WTC11 (cell line): ENCODE results near the gene TOB1. TPM values are rescaled to one million over a fixed set of nuclear protein-coding genes. Genes with fewer than 3 reads are reported as not detected.

Source experiments
- ATAC-seq: fragments of 200-7000 bp; cut with Tn5 transposase; 2 replicates; pipeline ENCODE4 v1.10.0; 2021; ENCODE audit warnings: mild to moderate bottlenecking, moderate library complexity
- CTCF ChIA-PET: fragments of 300-600 bp; sonication (Branson Sonifier 250); formaldehyde crosslinking; loops from one replicate; lab custom pipeline; 2021; ENCODE audit warnings: antibody characterized with exemption; lab: Charles Lee
- POLR2A ChIA-PET: fragments of 350-600 bp; sonication (Branson Sonifier 250); formaldehyde crosslinking; loops from one replicate; lab custom pipeline; 2021; ENCODE audit warnings: antibody characterized with exemption; lab: Charles Lee
- DNase-seq: peaks from one replicate; pipeline ENCODE4 v3.0.0; 2021; ENCODE audit warnings: low spot score
- H3K27ac Mint-ChIP-seq: 2 replicates; pipeline ENCODE4 v1.8.0; 2021; ENCODE audit warnings: mixed read lengths
- H3K27me3 Mint-ChIP-seq: 2 replicates; pipeline ENCODE4 v1.8.0; 2021; ENCODE audit warnings: low read depth, mild to moderate bottlenecking, moderate library complexity, mixed read lengths
- H3K36me3 Mint-ChIP-seq: 2 replicates; pipeline ENCODE4 v1.8.0; 2021; ENCODE audit warnings: mixed read lengths
- H3K4me1 Mint-ChIP-seq: 2 replicates; pipeline ENCODE4 v1.8.0; 2022; ENCODE audit warnings: mixed read lengths
- H3K4me3 Mint-ChIP-seq: 2 replicates; pipeline ENCODE4 v1.8.0; 2021; ENCODE audit warnings: mild to moderate bottlenecking, moderate library complexity, mixed read lengths
- H3K9me3 Mint-ChIP-seq: 2 replicates; pipeline ENCODE4 v1.8.0; 2021; ENCODE audit warnings: mixed read lengths
- ATF6 ChIP-seq: sonication (generic); formaldehyde crosslinking; IDR thresholded peaks from 2 replicates; pipeline ENCODE4 v1.8.1; 2023; ENCODE audit warnings: mild to moderate bottlenecking, missing genetic modification reagents
- E2F5 ChIP-seq: sonication (generic); formaldehyde crosslinking; IDR thresholded peaks from 2 replicates; pipeline ENCODE4 v1.8.1; 2022; ENCODE audit warnings: mild to moderate bottlenecking, moderate library complexity, missing genetic modification reagents
- ELF4 ChIP-seq: sonication (generic); formaldehyde crosslinking; IDR thresholded peaks from 2 replicates; pipeline ENCODE4 v1.8.1; 2022; ENCODE audit warnings: low read depth, mild to moderate bottlenecking, moderate library complexity, missing genetic modification reagents
- FOXJ3 ChIP-seq: sonication (generic); formaldehyde crosslinking; IDR thresholded peaks from 2 replicates; pipeline ENCODE4 v1.9.0; 2021; ENCODE audit warnings: missing genetic modification reagents, mild to moderate bottlenecking, borderline replicate concordance
- FOXP1 ChIP-seq: sonication (generic); formaldehyde crosslinking; IDR thresholded peaks from 2 replicates; pipeline ENCODE4 v1.8.0; 2022; ENCODE audit warnings: missing genetic modification reagents, mild to moderate bottlenecking, moderate library complexity, borderline replicate concordance
- HMGA2 ChIP-seq: fragments of 250-450 bp; sonication (Bioruptor Pico); IDR thresholded peaks from 2 replicates; pipeline ENCODE4 v1.4.0; 2021; ENCODE audit warnings: mild to moderate bottlenecking, moderate library complexity
- IRF2 ChIP-seq: sonication (generic); formaldehyde crosslinking; IDR thresholded peaks from 2 replicates; pipeline ENCODE4 v1.8.0; 2022; ENCODE audit warnings: low read depth, missing genetic modification reagents, borderline replicate concordance
- MLX ChIP-seq: sonication (generic); formaldehyde crosslinking; IDR thresholded peaks from 2 replicates; pipeline ENCODE4 v1.8.1; 2023; ENCODE audit warnings: mild to moderate bottlenecking, missing genetic modification reagents, moderate library complexity
- MXD4 ChIP-seq: fragments of 250-450 bp; sonication (Bioruptor Pico); IDR thresholded peaks from 2 replicates; pipeline ENCODE4 v1.8.0; 2021; ENCODE audit warnings: mild to moderate bottlenecking, moderate library complexity, borderline replicate concordance
- NFATC4 ChIP-seq: fragments of 250-450 bp; sonication (Bioruptor Pico); IDR thresholded peaks from 2 replicates; pipeline ENCODE4 v1.9.0; 2021; ENCODE audit warnings: mild to moderate bottlenecking
- NFE2L1 ChIP-seq: sonication (generic); formaldehyde crosslinking; IDR thresholded peaks from 2 replicates; pipeline ENCODE4 v1.8.1; 2023; ENCODE audit warnings: missing genetic modification reagents
- SOX15 ChIP-seq: fragments of 250-450 bp; sonication (Bioruptor Pico); IDR thresholded peaks from 2 replicates; pipeline ENCODE4 v1.9.0; 2021; ENCODE audit warnings: mild to moderate bottlenecking
- SP1 ChIP-seq: sonication (generic); formaldehyde crosslinking; conservative IDR thresholded peaks from 2 replicates; pipeline ENCODE4 v1.8.1; 2022; ENCODE audit warnings: missing genetic modification reagents
- TCF7 ChIP-seq: sonication (generic); formaldehyde crosslinking; IDR thresholded peaks from 2 replicates; pipeline ENCODE4 v1.8.0; 2022; ENCODE audit warnings: mild to moderate bottlenecking, low read depth, missing genetic modification reagents, moderate library complexity
- TEAD1 ChIP-seq: sonication (generic); formaldehyde crosslinking; IDR thresholded peaks from 2 replicates; pipeline ENCODE4 v1.8.0; 2022; ENCODE audit warnings: mild to moderate bottlenecking, missing genetic modification reagents
- ZNF219 ChIP-seq: sonication (generic); formaldehyde crosslinking; IDR thresholded peaks from 2 replicates; pipeline ENCODE4 v1.8.0; 2023; ENCODE audit warnings: missing genetic modification reagents, mild to moderate bottlenecking, borderline replicate concordance
- ZNF263 ChIP-seq: sonication (generic); formaldehyde crosslinking; IDR thresholded peaks from 2 replicates; pipeline ENCODE4 v1.8.1; 2022; ENCODE audit warnings: low read depth, mild to moderate bottlenecking, moderate library complexity, missing genetic modification reagents
- ZNF425 ChIP-seq: fragments of 250-450 bp; sonication (Bioruptor Pico); conservative IDR thresholded peaks from 2 replicates; pipeline ENCODE4 v1.9.0; 2021; ENCODE audit warnings: mild to moderate bottlenecking
- ZNF512 ChIP-seq: sonication (generic); formaldehyde crosslinking; IDR thresholded peaks from 2 replicates; pipeline ENCODE4 v1.8.1; 2022; ENCODE audit warnings: missing genetic modification reagents, borderline replicate concordance
- total RNA-seq: library from RNA; stranded (reverse); gene quantifications from 3 replicates; pipeline ENCODE4 v1.2.3, GENCODE V29; 2021

Gene TOB1
- total RNA-seq, 1 experiment from 2014 or later, result 36.0 TPM

- TF ChIP-seq ZNF425 (CRISPR knock-in tag) (no peak), ELF4 (CRISPR knock-in tag) (no peak)
- TF ChIP-seq, all 79 proteins: peak for 0
Measured at GRCh38 chr17:50840311-50840851, 25.8 kb downstream of the TOB1 start (continued).

GRCh38 chr17:50839591-50840310 lies 26.4 kb downstream of the TOB1 start:
- Mint-ChIP-seq H3K9me3 (no peaks in the 10 kb centered on the region), H3K36me3 (no peaks in the 10 kb centered on the region), H3K27me3 (no peaks in the 10 kb centered on the region), H3K4me3 (no peak overlapping the region), H3K4me1 (peaks cover 11% of the 10 kb centered on the region), H3K27ac (no peak overlapping the region)
- POLR2A ChIA-PET, result interaction anchor here (1.3 kb wide), 1 partner anchor 26 kb away, joined by 3 read pairs; the partner anchor contains the start of gene TOB1
- no peak for ATAC-seq
- no peak for TF ChIP-seq NFE2L1 (CRISPR knock-in tag)
- TF ChIP-seq HMGA2 (CRISPR knock-in tag), result no peak
- CTCF ChIA-PET, result interaction anchor here (0.8 to 9.0 kb wide), 5 partner anchors 13 to 55 kb away, joined by 3 to 233 read pairs (median 7); no protein-coding TSS in a partner anchor
- DNase-seq, result no peak

- peak overlapping the region; percentile 30; the same call in 1 of the 2 replicates for H3K27ac Mint-ChIP-seq
- DNase-seq (no peak), ATAC-seq (no peak)
- no peaks in the 10 kb centered on the region for H3K36me3 Mint-ChIP-seq
- H3K4me3 Mint-ChIP-seq, result no peak overlapping the region
- CTCF ChIA-PET, result interaction anchor here (0.6 to 9.0 kb wide), 7 partner anchors 10 to 82 kb away, joined by 3 to 233 read pairs (median 5); no protein-coding TSS in a partner anchor
- POLR2A ChIA-PET, result interaction anchor here (1.3 kb wide), 1 partner anchor 28 kb away, joined by 3 read pairs; the partner anchor contains the start of gene TOB1
- peaks cover 24% of the 10 kb centered on the region for H3K4me1 Mint-ChIP-seq
- no peaks in the 10 kb centered on the region for H3K27me3 Mint-ChIP-seq
- H3K9me3 Mint-ChIP-seq, result no peaks in the 10 kb centered on the region
- TF ChIP-seq ZNF219 (CRISPR knock-in tag), result no peak
- TF ChIP-seq FOXJ3 (CRISPR knock-in tag), result no peak
- no peak for TF ChIP-seq SOX15 (CRISPR knock-in tag)
- no peak for TF ChIP-seq IRF2 (CRISPR knock-in tag)
- no peak for TF ChIP-seq ZNF263 (CRISPR knock-in tag)
- TF ChIP-seq E2F5 (CRISPR knock-in tag), result no peak
- no peak for TF ChIP-seq ATF6 (CRISPR knock-in tag)
- no peak for TF ChIP-seq TEAD1 (CRISPR knock-in tag)
- no peak for TF ChIP-seq MXD4 (CRISPR knock-in tag)
- TF ChIP-seq MLX (CRISPR knock-in tag), result no peak
- no peak for TF ChIP-seq NFATC4 (CRISPR knock-in tag)
- TF ChIP-seq SP1 (CRISPR knock-in tag), result no peak
- TF ChIP-seq ZNF512 (CRISPR knock-in tag), result no peak
- no peak for TF ChIP-seq TCF7 (CRISPR knock-in tag)
- TF ChIP-seq FOXP1, result no peak
Measured at GRCh38 chr17:50837980-50838954, 27.9 kb downstream of the TOB1 start.
